Prostate gland (tissue), 2 donors: ENCODE measurements around the gene HNRNPAB. TPM values are rescaled to one million over a fixed set of nuclear protein-coding genes. Genes with fewer than 3 reads are reported as not detected.

ENCODE experiments used
- DNase-seq: peaks from one replicate; pipeline ENCODE4 v3.0.0-alpha.2; 2019; ENCODE audit warnings: low spot score
- H3K27ac ChIP-seq, 2 donors: fragments of 200-600 bp; sonication (generic); 2 replicates each; pipeline ENCODE4 v1.5.1; 2017 to 2019
- H3K27me3 ChIP-seq: fragments of 200-600 bp; sonication (generic); replicated peaks from 2 replicates; pipeline ENCODE4 v1.5.1; 2019; ENCODE audit not compliant: insufficient read depth
- H3K36me3 ChIP-seq, 2 donors: fragments of 200-600 bp; sonication (generic); 1 replicate in 1 of 2; 2 replicates in 1 of 2; pipeline versions ENCODE4 v1.5.1 to v1.8.1; 2017 to 2019
- H3K4me1 ChIP-seq: fragments of 200-600 bp; sonication (generic); replicated peaks from 2 replicates; pipeline ENCODE4 v1.5.1; 2019
- H3K4me3 ChIP-seq, 2 donors: fragments of 200-600 bp; sonication (generic); 2 replicates each; pipeline ENCODE4 v1.5.1; 2017 to 2019
- H3K9me3 ChIP-seq: fragments of 200-600 bp; sonication (generic); 2 replicates; pipeline ENCODE4 v1.5.1; 2017
- POLR2A ChIP-seq: fragments of 450-650 bp; IDR thresholded peaks from one replicate; pipeline ENCODE4 v1.6.1; 2016; ENCODE audit warnings: antibody characterized with exemption, mild to moderate bottlenecking
- POLR2AphosphoS5 ChIP-seq: sonication (generic); formaldehyde crosslinking; IDR thresholded peaks from one replicate; pipeline ENCODE4 v1.6.1; 2017; ENCODE audit warnings: antibody characterized with exemption
- WGBS: methylation state at CpG from one replicate; pipeline ENCODE4 v1.1.5; 2018; 5-methylcytosine and 5-hydroxymethylcytosine counted together
- intact Hi-C: fragments of 100-400 bp; cut with DNase I; formaldehyde crosslinking; loops from one replicate; pipeline ENCODE4 v1.14.2; 2022
- total RNA-seq, 2 donors: library from RNA; depleted of rRNA; stranded (reverse); fragments of >200 nt; gene quantifications; one replicate each; pipeline ENCODE4 v1.1.0, GENCODE V29; 2016
- TF ChIP-seq, protein P1 (sequence below), 4 experiments: fragments of 200-600 bp in 2 of 4; fragments of 450-650 bp in 2 of 4; sonication (generic) in 2 of 4; IDR thresholded peaks; 1 replicate in 3 of 4; 2 replicates in 1 of 4; pipeline ENCODE4 v1.5.1; 2016 to 2019; ENCODE audit warnings: antibody characterized with exemption in 4 of 4, mild to moderate bottlenecking in 2 of 4, moderate library complexity in 2 of 4

HNRNPAB gene
- total RNA-seq, 2 donors from 2014 or later: 73.1 to 104 TPM

- Histone ChIP-seq H3K4me1 (peaks cover 13% of the 10 kb centered on the region), H3K36me3 (peaks cover 25 to 32% of the 10 kb centered on the region in 2 donors), H3K4me3 (no peak overlapping the region), H3K27ac (peak overlapping the region; percentile 48 to 88), H3K9me3 (no peaks in the 10 kb centered on the region), H3K27me3 (no peaks in the 10 kb centered on the region)
- intact Hi-C loops: no loop called here
- TF ChIP-seq, protein P1, sequence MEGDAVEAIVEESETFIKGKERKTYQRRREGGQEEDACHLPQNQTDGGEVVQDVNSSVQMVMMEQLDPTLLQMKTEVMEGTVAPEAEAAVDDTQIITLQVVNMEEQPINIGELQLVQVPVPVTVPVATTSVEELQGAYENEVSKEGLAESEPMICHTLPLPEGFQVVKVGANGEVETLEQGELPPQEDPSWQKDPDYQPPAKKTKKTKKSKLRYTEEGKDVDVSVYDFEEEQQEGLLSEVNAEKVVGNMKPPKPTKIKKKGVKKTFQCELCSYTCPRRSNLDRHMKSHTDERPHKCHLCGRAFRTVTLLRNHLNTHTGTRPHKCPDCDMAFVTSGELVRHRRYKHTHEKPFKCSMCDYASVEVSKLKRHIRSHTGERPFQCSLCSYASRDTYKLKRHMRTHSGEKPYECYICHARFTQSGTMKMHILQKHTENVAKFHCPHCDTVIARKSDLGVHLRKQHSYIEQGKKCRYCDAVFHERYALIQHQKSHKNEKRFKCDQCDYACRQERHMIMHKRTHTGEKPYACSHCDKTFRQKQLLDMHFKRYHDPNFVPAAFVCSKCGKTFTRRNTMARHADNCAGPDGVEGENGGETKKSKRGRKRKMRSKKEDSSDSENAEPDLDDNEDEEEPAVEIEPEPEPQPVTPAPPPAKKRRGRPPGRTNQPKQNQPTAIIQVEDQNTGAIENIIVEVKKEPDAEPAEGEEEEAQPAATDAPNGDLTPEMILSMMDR (IDR thresholded peaks at IDR 0.05): no peak
- peak; percentile 87 for TF ChIP-seq POLR2AphosphoS5
- 69% methylated on average over 5 of the region's 5 CpGs for WGBS
- peak; percentile 81 for DNase-seq
These were observed 3.0 kb downstream of the HNRNPAB start for GRCh38 chr5:178207183-178207916.

- intact Hi-C loops: no loop called here
- peaks cover 25 to 32% of the 10 kb centered on the region in 2 donors for H3K36me3 ChIP-seq
- no peak overlapping the region for H3K27ac ChIP-seq
- TF ChIP-seq POLR2A (no peak), POLR2AphosphoS5 (no peak)
- TF ChIP-seq, protein P1 (IDR thresholded peaks at IDR 0.05): no peak
- no peak for DNase-seq
- no peaks in the 10 kb centered on the region for H3K9me3 ChIP-seq
- H3K4me1 ChIP-seq: peaks cover 13% of the 10 kb centered on the region
- no peaks in the 10 kb centered on the region for H3K27me3 ChIP-seq
- 82% methylated on average over 1 of the region's 1 CpG for WGBS
- no peak overlapping the region for H3K4me3 ChIP-seq
These were observed 3.6 kb downstream of the HNRNPAB start for GRCh38 chr5:178207917-178208280.

DNA sequence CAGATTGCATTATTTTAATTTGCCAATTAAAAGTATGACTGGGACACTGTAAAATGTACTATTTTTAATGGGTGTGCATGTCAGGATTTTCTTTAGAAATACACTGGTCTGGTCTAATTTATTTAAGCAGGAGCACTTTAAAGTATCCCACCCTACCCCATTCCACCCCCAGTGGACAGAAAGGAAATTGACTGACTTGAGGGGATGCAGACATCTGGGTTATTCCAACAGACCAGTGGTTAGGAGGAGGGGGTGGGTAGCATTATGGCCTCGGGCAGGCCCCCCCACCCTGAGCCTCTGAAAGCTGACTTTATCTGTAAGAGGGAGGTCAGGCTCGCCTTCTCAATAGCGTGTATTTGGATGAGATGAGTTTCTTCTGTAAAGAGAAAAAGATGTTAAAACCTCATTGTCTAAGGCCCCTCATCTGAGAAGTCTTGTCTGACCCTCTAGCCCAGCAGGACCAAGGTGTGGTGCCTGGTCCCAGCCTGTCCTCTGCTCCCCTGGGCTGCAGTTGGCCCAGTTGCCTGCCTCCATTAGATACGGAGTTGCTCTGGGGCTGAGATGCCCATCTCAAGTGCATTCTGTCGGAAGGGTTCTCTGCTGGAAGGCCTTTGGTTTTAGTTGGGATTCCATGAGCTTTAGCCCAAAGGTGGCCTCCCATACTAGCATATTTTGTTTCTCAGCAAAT is 4.4 kb downstream of the HNRNPAB start:
- Histone ChIP-seq H3K27me3 (no peaks in the 10 kb centered on the region), H3K9me3 (no peaks in the 10 kb centered on the region), H3K4me1 (peaks cover 13% of the 10 kb centered on the region), H3K27ac (no peak overlapping the region), H3K36me3 (peaks cover 25 to 32% of the 10 kb centered on the region in 2 donors), H3K4me3 (no peak overlapping the region)
- intact Hi-C loops: no loop called here
- no peak for DNase-seq
- TF ChIP-seq POLR2AphosphoS5 (no peak), POLR2A (no peak)
- TF ChIP-seq, protein P1 (IDR thresholded peaks at IDR 0.05): no peak
- WGBS: 70% methylated on average over 5 of the region's 5 CpGs

DNA sequence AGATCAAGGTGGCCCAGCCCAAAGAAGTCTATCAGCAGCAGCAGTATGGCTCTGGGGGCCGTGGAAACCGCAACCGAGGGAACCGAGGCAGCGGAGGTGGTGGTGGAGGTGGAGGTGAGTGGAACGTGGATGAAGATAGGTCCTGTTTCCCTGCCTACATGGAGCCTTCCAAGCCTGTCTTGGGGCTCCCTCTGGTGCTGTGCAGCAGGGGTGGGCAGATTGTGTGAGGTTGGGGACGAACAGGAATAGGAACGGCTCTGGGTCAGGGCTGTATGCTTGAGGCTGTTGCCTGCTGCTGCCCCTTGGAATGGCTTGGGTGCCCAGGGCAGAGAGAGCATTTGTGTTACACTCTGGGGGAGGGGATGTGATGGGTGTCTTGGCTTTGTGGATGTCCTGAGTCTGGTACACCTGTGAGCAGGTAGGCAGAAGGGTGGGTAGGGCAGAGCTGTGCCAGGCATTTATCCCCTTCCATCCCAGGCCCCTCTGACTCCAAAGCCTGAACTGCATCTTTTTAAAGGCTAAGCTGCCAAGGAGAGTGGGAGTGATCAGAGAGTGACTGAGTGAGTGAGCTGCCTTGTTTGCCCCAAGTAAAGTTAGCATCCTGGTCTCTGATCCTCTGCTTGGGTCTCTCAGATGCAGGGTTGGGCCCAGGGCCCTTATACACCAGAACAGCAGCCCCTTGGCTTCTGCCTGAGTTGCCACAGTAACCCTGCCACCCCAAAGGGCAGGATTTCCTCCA is 5.2 kb downstream of the HNRNPAB start:
- Histone ChIP-seq H3K9me3 (no peaks in the 10 kb centered on the region), H3K36me3 (peaks cover 29 to 32% of the 10 kb centered on the region in 2 donors), H3K4me3 (no peak overlapping the region), H3K27ac (no peak overlapping the region), H3K4me1 (peaks cover 13% of the 10 kb centered on the region), H3K27me3 (no peaks in the 10 kb centered on the region)
- 88% methylated on average over 8 of the region's 8 CpGs for WGBS
- intact Hi-C loops: no loop called here
- TF ChIP-seq POLR2AphosphoS5 (no peak), POLR2A (no peak)
- TF ChIP-seq, protein P1 (IDR thresholded peaks at IDR 0.05): no peak
- DNase-seq: no peak
